Mucosa of rectum (tissue), 2 donors: ENCODE data around the gene BLTP1.
"Not testable (repeated sequence)": the region's sequence is repeated elsewhere in the genome, so short reads cannot be mapped to it uniquely, and the experiment has no call there.

Experiments
- H3K27ac ChIP-seq, 2 donors: one replicate each; pipeline ENCODE4 v1.7.0; 2013; ENCODE audit warnings: inconsistent platforms in 2 of 2, low read depth in 2 of 2, low read length in 2 of 2
- H3K27me3 ChIP-seq, 2 donors: one replicate each; pipeline ENCODE4 v1.7.0; 2013; ENCODE audit warnings: low read length in 2 of 2; ENCODE audit not compliant: control insufficient read depth in 2 of 2, insufficient read depth in 2 of 2
- H3K36me3 ChIP-seq, 2 donors: one replicate each; pipeline ENCODE4 v1.7.0; 2013; ENCODE audit warnings: low read length in 2 of 2; ENCODE audit not compliant: control insufficient read depth in 2 of 2, insufficient read depth in 2 of 2
- H3K4me1 ChIP-seq, 2 donors: one replicate each; pipeline ENCODE4 v1.7.0; 2013; ENCODE audit warnings: low read length in 2 of 2, mild to moderate bottlenecking in 1 of 2; ENCODE audit not compliant: control insufficient read depth in 2 of 2, insufficient read depth in 2 of 2
- H3K4me3 ChIP-seq, 2 donors: one replicate each; pipeline ENCODE4 v1.7.0; 2013; ENCODE audit warnings: low read length in 2 of 2
- H3K9ac ChIP-seq, 2 donors: one replicate each; pipeline ENCODE4 v1.7.0; 2013; ENCODE audit warnings: low read length in 2 of 2, low read depth in 1 of 2, mild to moderate bottlenecking in 1 of 2
- H3K9me3 ChIP-seq, 2 donors: one replicate each; pipeline ENCODE4 v1.7.0; 2013; ENCODE audit warnings: low read length in 2 of 2; ENCODE audit not compliant: control insufficient read depth in 2 of 2
- donor health status: healthy.
- donor health status: Normal muscosa, but diverticular disease.

The BLTP1 gene

GRCh38 chr4:122151982-122152710 lies at the start of gene BLTP1:
TSS of gene BLTP1 (plus strand) at chr4:122152331. CDS start at chr4:122170648, 18,317 bp downstream.
- H3K9me3 ChIP-seq, result no peaks in the 10 kb centered on the region
- H3K36me3 ChIP-seq, result peaks cover 10 to 15% of the 10 kb centered on the region in 2 donors
- H3K4me1 ChIP-seq, result peaks cover 9 to 13% of the 10 kb centered on the region in 2 donors
- no peaks in the 10 kb centered on the region for H3K27me3 ChIP-seq
- peak within 1 kb of the TSS; percentile 94 to 95 for H3K27ac ChIP-seq
- peak within 1 kb of the TSS; percentile 82 to 94 for H3K4me3 ChIP-seq
- peak within 1 kb of the TSS; percentile 86 to 96 for H3K9ac ChIP-seq

GRCh38 chr4:122104184-122104583 lies 47.9 kb upstream of the BLTP1 start:
- H3K9ac ChIP-seq, result no peak overlapping the region
- H3K9me3 ChIP-seq, result no peaks in the 10 kb centered on the region
- no peak overlapping the region for H3K27ac ChIP-seq
- H3K27me3 ChIP-seq, result no peaks in the 10 kb centered on the region
- no peaks in the 10 kb centered on the region for H3K4me1 ChIP-seq
- H3K36me3 ChIP-seq, result no peaks in the 10 kb centered on the region
- H3K4me3 ChIP-seq, result no peak overlapping the region

GRCh38 chr4:122107680-122108079 lies 44.5 kb upstream of the BLTP1 start:
- Histone ChIP-seq H3K4me3 (no peak overlapping the region), H3K4me1 (no peaks in the 10 kb centered on the region), H3K9me3 (no peaks in the 10 kb centered on the region), H3K36me3 (no peaks in the 10 kb centered on the region), H3K27ac (no peak overlapping the region), H3K9ac (no peak overlapping the region), H3K27me3 (no peaks in the 10 kb centered on the region)

- not testable (repeated sequence) for H3K4me3 ChIP-seq, H3K27me3 ChIP-seq, H3K36me3 ChIP-seq, H3K4me1 ChIP-seq, H3K9ac ChIP-seq, H3K27ac ChIP-seq, H3K9me3 ChIP-seq
These were observed 41.8 kb upstream of the BLTP1 start for GRCh38 chr4:122110304-122110703.

- Histone ChIP-seq H3K36me3 (no peaks in the 10 kb centered on the region), H3K4me1 (no peaks in the 10 kb centered on the region), H3K9ac (no peak overlapping the region), H3K27me3 (no peaks in the 10 kb centered on the region), H3K4me3 (no peak overlapping the region), H3K9me3 (no peaks in the 10 kb centered on the region), H3K27ac (no peak overlapping the region)
These were observed 34.4 kb upstream of the BLTP1 start for GRCh38 chr4:122117743-122118142.

- Histone ChIP-seq H3K9me3 (no peaks in the 10 kb centered on the region), H3K36me3 (no peaks in the 10 kb centered on the region), H3K4me1 (no peaks in the 10 kb centered on the region), H3K4me3 (no peak overlapping the region), H3K27me3 (no peaks in the 10 kb centered on the region), H3K9ac (no peak overlapping the region), H3K27ac (no peak overlapping the region)
These were observed 33.9 kb upstream of the BLTP1 start for GRCh38 chr4:122118243-122118642.

GRCh38 chr4:122119739-122120138 lies 32.4 kb upstream of the BLTP1 start:
- Histone ChIP-seq H3K4me1 (no peaks in the 10 kb centered on the region), H3K27ac (no peak overlapping the region), H3K27me3 (no peaks in the 10 kb centered on the region), H3K9ac (no peak overlapping the region), H3K4me3 (no peak overlapping the region), H3K36me3 (no peaks in the 10 kb centered on the region), H3K9me3 (no peaks in the 10 kb centered on the region)

GRCh38 chr4:122121593-122121992 lies 30.5 kb upstream of the BLTP1 start:
- Histone ChIP-seq H3K27me3 (no peaks in the 10 kb centered on the region), H3K27ac (no peak overlapping the region), H3K4me3 (no peak overlapping the region), H3K4me1 (no peaks in the 10 kb centered on the region), H3K36me3 (no peaks in the 10 kb centered on the region), H3K9ac (no peak overlapping the region), H3K9me3 (no peaks in the 10 kb centered on the region)

GRCh38 chr4:122122083-122122482 lies 30.0 kb upstream of the BLTP1 start:
- Histone ChIP-seq H3K27ac (no peak overlapping the region), H3K4me1 (no peaks in the 10 kb centered on the region), H3K4me3 (no peak overlapping the region), H3K9me3 (no peaks in the 10 kb centered on the region), H3K9ac (no peak overlapping the region), H3K36me3 (no peaks in the 10 kb centered on the region), H3K27me3 (no peaks in the 10 kb centered on the region)

GRCh38 chr4:122129061-122129460 lies 23.1 kb upstream of the BLTP1 start:
- Histone ChIP-seq H3K4me1 (no peaks in the 10 kb centered on the region), H3K9me3 (no peaks in the 10 kb centered on the region), H3K9ac (no peak overlapping the region), H3K27me3 (no peaks in the 10 kb centered on the region), H3K4me3 (no peak overlapping the region), H3K27ac (no peak overlapping the region), H3K36me3 (no peaks in the 10 kb centered on the region)
